CD14-positive monocyte (primary cell): ENCODE measurements around the gene ACTRT2. TPM values are rescaled to one million over a fixed set of nuclear protein-coding genes. Genes with fewer than 3 reads are reported as not detected.

Source experiments
- DNase-seq, 3 donors: peaks; one replicate each; pipeline ENCODE4 v3.0.0-alpha.2; 2011 to 2022
- H2AFZ ChIP-seq: 2 replicates; pipeline ENCODE4 v1.6.0; 2012; ENCODE audit warnings: mild to moderate bottlenecking, low read depth, low read length, inconsistent platforms; ENCODE audit not compliant: insufficient read depth, poor library complexity, severe bottlenecking
- H3K27ac ChIP-seq, 2 donors: 1 replicate in 1 of 2; 2 replicates in 1 of 2; pipeline ENCODE4 v1.5.1; 2012 to 2013; ENCODE audit warnings: low read length in 2 of 2, control low read depth in 1 of 2, inconsistent platforms in 1 of 2, low read depth in 1 of 2, mild to moderate bottlenecking in 1 of 2
- H3K27me3 ChIP-seq, 2 donors: one replicate each; pipeline versions ENCODE4 v1.6.0 to v1.6.1; 2011 to 2013; ENCODE audit warnings: low read length in 2 of 2; ENCODE audit not compliant: control insufficient read depth in 2 of 2, insufficient read depth in 2 of 2
- H3K36me3 ChIP-seq, 2 donors: replicated peaks in 1 of 2; 1 replicate in 1 of 2; 2 replicates in 1 of 2; pipeline versions ENCODE4 v1.5.1 to v1.6.1; 2012 to 2013; ENCODE audit warnings: low read length in 2 of 2, control low read depth in 1 of 2, inconsistent platforms in 1 of 2, mild to moderate bottlenecking in 1 of 2; ENCODE audit not compliant: insufficient read depth in 2 of 2, control insufficient read depth in 1 of 2
- H3K4me1 ChIP-seq, 2 donors: 1 replicate in 1 of 2; 2 replicates in 1 of 2; pipeline versions ENCODE4 v1.5.1 to v1.6.1; 2012 to 2013; ENCODE audit warnings: low read length in 2 of 2, control low read depth in 1 of 2, inconsistent platforms in 1 of 2, mild to moderate bottlenecking in 1 of 2, moderate library complexity in 1 of 2; ENCODE audit not compliant: insufficient read depth in 2 of 2, control insufficient read depth in 1 of 2
- H3K4me2 ChIP-seq: replicated peaks from 2 replicates; pipeline ENCODE3; 2012; ENCODE audit warnings: low read length, moderate library complexity, mild to moderate bottlenecking; ENCODE audit not compliant: poor library complexity, severe bottlenecking; ENCODE audit errors: extremely low read depth
- H3K4me3 ChIP-seq, 3 experiments: fragments of 200-600 bp in 1 of 3; sonication (generic) in 1 of 3; replicated peaks in 1 of 3; 1 replicate in 2 of 3; 2 replicates in 1 of 3; pipeline ENCODE4 v1.5.1; 2011 to 2013; ENCODE audit warnings: low read length in 3 of 3, mild to moderate bottlenecking in 3 of 3, control low read depth in 2 of 3, low read depth in 2 of 3, inconsistent platforms in 1 of 3, moderate library complexity in 1 of 3
- H3K79me2 ChIP-seq: 2 replicates; pipeline ENCODE4 v1.6.0; 2012; ENCODE audit warnings: mild to moderate bottlenecking, control low read depth, inconsistent platforms, low read length, moderate library complexity; ENCODE audit not compliant: insufficient read depth
- H3K9ac ChIP-seq: 2 replicates; pipeline ENCODE4 v1.6.0; 2017; ENCODE audit warnings: low read length, mild to moderate bottlenecking; ENCODE audit not compliant: insufficient read depth, poor library complexity, severe bottlenecking
- H3K9me3 ChIP-seq, 2 donors: replicated peaks in 1 of 2; 1 replicate in 1 of 2; 2 replicates in 1 of 2; pipeline versions ENCODE4 v1.5.1 to v1.6.1; 2012 to 2013; ENCODE audit warnings: low read length in 2 of 2, control low read depth in 1 of 2; ENCODE audit not compliant: control insufficient read depth in 1 of 2, insufficient read depth in 1 of 2
- H4K20me1 ChIP-seq: 2 replicates; pipeline ENCODE4 v1.6.0; 2012; ENCODE audit warnings: mild to moderate bottlenecking, low read length, control low read depth, moderate library complexity; ENCODE audit not compliant: insufficient read depth
- H3K27ac Mint-ChIP-seq, 7 donors: one replicate each; pipeline ENCODE4 v1.8.0; 2020; ENCODE audit warnings: mild to moderate bottlenecking in 7 of 7, mixed read lengths in 7 of 7, moderate library complexity in 6 of 7, inconsistent platforms in 2 of 7
- H3K27me3 Mint-ChIP-seq, 3 donors: one replicate each; pipeline ENCODE4 v1.8.0; 2021 to 2022; ENCODE audit warnings: low read depth in 3 of 3, mild to moderate bottlenecking in 3 of 3, mixed read lengths in 3 of 3, moderate library complexity in 3 of 3, inconsistent platforms in 1 of 3
- H3K36me3 Mint-ChIP-seq, 2 donors: one replicate each; pipeline ENCODE4 v1.8.0; 2020; ENCODE audit warnings: mixed read lengths in 2 of 2, inconsistent platforms in 1 of 2, mild to moderate bottlenecking in 1 of 2
- H3K4me1 Mint-ChIP-seq: one replicate; pipeline ENCODE4 v1.8.0; 2020; ENCODE audit warnings: mild to moderate bottlenecking, mixed read lengths
- H3K4me3 Mint-ChIP-seq, 2 donors: one replicate each; pipeline ENCODE4 v1.8.0; 2020; ENCODE audit warnings: mild to moderate bottlenecking in 2 of 2, mixed read lengths in 2 of 2, moderate library complexity in 1 of 2
- H3K9me3 Mint-ChIP-seq, 7 donors: one replicate each; pipeline ENCODE4 v1.8.0; 2020 to 2022; ENCODE audit warnings: mixed read lengths in 7 of 7, mild to moderate bottlenecking in 6 of 7, moderate library complexity in 6 of 7, inconsistent platforms in 2 of 7
- WGBS: methylation state at CpG from one replicate; pipeline ENCODE4 v1.1.5; 2013; ENCODE audit warnings: missing lambda C conversion rate; ENCODE audit not compliant: insufficient coverage; 5-methylcytosine and 5-hydroxymethylcytosine counted together
- intact Hi-C, 2 donors: fragments of 100-400 bp; cut with micrococcal nuclease; formaldehyde crosslinking; loops; one replicate each; pipeline versions ENCODE4 v1.15.0 to v1.15.1; 2023
- polyA plus RNA-seq, 3 donors: library from polyadenylated mRNA; depleted of rRNA in 1 of 3; unstranded in 2 of 3; stranded (reverse) in 1 of 3; fragments of 300-500 nt in 2 of 3; fragments of >200 nt in 1 of 3; fragmentation: Illumina TruSeq in 2 of 3; gene quantifications; 1 replicate in 2 of 3; 2 replicates in 1 of 3; pipeline ENCODE4 v1.2.3, GENCODE V29; 2012 to 2021
- TF ChIP-seq, protein P1 (sequence below): fragments of 200-600 bp; IDR thresholded peaks from one replicate; pipeline ENCODE4 v1.8.0; 2022; ENCODE audit warnings: antibody characterized with exemption, mild to moderate bottlenecking

ACTRT2 gene
- polyA plus RNA-seq, 3 donors: not detected

DNA sequence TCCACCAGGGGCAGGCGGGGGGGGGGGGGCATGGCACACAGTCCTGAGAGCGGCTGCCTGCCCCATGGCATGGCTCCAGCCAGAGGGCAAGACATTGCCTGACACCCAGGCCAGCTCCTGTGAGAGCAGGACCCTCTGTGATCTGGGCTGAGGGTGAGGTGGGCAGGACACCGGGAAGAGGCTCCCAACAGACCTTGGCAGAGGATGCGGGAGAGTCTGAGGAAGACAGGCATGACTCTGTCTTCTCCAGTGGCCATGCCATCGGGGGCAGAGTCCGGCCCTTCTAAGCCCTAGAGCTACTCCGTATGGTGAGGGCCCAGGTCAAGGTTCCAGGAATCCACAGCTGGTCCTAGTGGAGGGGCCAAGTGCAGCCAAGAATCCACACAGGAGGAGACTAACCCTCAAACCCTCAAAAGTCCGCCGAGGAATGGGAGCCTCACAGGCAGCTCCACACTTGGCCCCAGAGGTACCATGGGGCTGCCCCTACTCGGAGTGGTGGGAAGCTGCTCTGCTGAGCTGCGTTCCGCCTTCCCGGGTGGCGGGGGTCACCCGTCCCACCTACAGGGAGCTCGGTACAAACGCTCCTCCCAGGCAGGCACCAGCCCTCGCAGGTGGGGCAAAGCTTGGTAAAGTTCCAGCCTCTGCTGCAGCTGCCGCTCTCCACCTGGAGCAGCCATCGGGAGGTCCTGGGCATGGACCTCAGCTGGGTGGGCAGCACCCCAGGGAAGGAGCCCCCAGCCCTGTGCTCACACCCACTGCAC is 6.5 kb downstream of the ACTRT2 start:
- Histone ChIP-seq H4K20me1 (no peaks in the 10 kb centered on the region), H3K4me2 (no peak overlapping the region), H3K27ac (no peak overlapping the region), H2AFZ (no peak overlapping the region), H3K4me3 (no peak overlapping the region), H3K9ac (no peak overlapping the region), H3K79me2 (no peaks in the 10 kb centered on the region), H3K9me3 (no peaks in the 10 kb centered on the region), H3K36me3 (no peaks in the 10 kb centered on the region), H3K4me1 (no peaks in the 10 kb centered on the region), H3K27me3 (no peaks in the 10 kb centered on the region)
- peaks cover 2 to 5% (median 3%) of the 10 kb centered on the region in 3 donors for H3K27me3 Mint-ChIP-seq
- WGBS: 97% methylated on average over 11 of the region's 20 CpGs
- no peak overlapping the region for H3K4me3 Mint-ChIP-seq
- no peak overlapping the region for H3K27ac Mint-ChIP-seq
- TF ChIP-seq, protein P1, sequence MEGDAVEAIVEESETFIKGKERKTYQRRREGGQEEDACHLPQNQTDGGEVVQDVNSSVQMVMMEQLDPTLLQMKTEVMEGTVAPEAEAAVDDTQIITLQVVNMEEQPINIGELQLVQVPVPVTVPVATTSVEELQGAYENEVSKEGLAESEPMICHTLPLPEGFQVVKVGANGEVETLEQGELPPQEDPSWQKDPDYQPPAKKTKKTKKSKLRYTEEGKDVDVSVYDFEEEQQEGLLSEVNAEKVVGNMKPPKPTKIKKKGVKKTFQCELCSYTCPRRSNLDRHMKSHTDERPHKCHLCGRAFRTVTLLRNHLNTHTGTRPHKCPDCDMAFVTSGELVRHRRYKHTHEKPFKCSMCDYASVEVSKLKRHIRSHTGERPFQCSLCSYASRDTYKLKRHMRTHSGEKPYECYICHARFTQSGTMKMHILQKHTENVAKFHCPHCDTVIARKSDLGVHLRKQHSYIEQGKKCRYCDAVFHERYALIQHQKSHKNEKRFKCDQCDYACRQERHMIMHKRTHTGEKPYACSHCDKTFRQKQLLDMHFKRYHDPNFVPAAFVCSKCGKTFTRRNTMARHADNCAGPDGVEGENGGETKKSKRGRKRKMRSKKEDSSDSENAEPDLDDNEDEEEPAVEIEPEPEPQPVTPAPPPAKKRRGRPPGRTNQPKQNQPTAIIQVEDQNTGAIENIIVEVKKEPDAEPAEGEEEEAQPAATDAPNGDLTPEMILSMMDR: no peak
- no peaks in the 10 kb centered on the region for H3K4me1 Mint-ChIP-seq
- intact Hi-C loops: no loop called here
- H3K36me3 Mint-ChIP-seq: no peaks in the 10 kb centered on the region
- DNase-seq: no peak
- no peaks in the 10 kb centered on the region for H3K9me3 Mint-ChIP-seq

DNA sequence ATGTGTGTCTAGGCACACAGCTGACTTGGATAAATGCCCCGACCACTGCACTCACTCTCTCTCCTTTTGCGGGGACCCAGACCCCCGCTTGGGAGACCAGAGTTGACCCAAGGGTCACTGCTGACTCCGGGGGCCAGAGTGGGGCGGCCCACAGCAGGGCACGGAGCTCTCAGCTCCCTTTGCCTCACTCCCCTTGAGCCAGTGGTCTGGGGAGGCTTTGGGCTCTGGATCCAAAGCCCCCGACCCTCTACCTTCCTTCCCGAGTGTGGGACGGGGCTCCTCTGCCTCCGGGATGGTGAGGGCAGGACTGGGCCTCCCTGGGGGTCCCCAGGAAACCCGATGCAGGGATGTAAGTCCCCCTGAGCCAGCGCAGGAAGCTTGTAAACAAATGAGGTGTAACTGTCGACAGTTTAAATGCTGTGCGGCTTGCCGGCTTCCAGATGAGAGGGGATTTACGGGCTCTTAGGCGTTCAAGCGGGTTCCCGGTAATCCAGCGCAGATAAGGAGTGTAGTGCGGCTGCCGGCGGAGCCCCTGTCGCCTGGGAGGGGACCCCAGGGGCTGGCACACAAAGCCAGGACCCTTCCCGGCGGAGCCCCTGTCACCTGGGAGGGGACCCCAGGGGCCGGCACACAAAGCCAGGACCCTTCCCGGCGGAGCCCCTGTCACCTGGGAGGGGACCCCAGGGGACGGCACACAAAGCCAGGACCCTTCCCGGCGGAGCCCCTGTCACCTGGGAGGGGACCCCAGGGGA is 7.4 kb downstream of the ACTRT2 start:
- no peak for DNase-seq
- no peaks in the 10 kb centered on the region for H3K9me3 ChIP-seq
- H3K4me1 Mint-ChIP-seq: no peaks in the 10 kb centered on the region

More for the DNA sequence above, 7.4 kb downstream of the ACTRT2 start:
- TF ChIP-seq, protein P1: no peak
- Histone ChIP-seq H3K79me2 (no peaks in the 10 kb centered on the region), H3K27me3 (no peaks in the 10 kb centered on the region), H2AFZ (no peak overlapping the region), H3K36me3 (no peaks in the 10 kb centered on the region), H3K9ac (no peak overlapping the region), H3K4me2 (no peak overlapping the region), H4K20me1 (no peaks in the 10 kb centered on the region), H3K4me3 (no peak overlapping the region), H3K27ac (no peak overlapping the region), H3K4me1 (no peaks in the 10 kb centered on the region)
- H3K9me3 Mint-ChIP-seq: no peaks in the 10 kb centered on the region
- H3K4me3 Mint-ChIP-seq: no peak overlapping the region
- intact Hi-C loops: no loop called here
- H3K36me3 Mint-ChIP-seq: no peaks in the 10 kb centered on the region
- peaks cover 3 to 5% (median 3%) of the 10 kb centered on the region in 3 donors for H3K27me3 Mint-ChIP-seq
- 32% methylated on average over 23 of the region's 32 CpGs for WGBS
- no peak overlapping the region for H3K27ac Mint-ChIP-seq
